Non-pigmented ciliary epithelial cell (primary cell): ENCODE measurements around the gene HBD.
"Not testable (repeated sequence)": the region's sequence is repeated elsewhere in the genome, so short reads cannot be mapped to it uniquely, and the experiment has no call there.

Experiments
- DNase-seq: peaks from one replicate; pipeline ENCODE4 v3.0.0-alpha.2; 2010; ENCODE audit warnings: low read depth

The HBD gene

GRCh38 chr11:5234381-5234834 is at the start of gene HBD:
TSS of gene HBD (minus strand) at chr11:5234483. CDS start at chr11:5234433, 50 bp downstream.
- DNase-seq, result peak; percentile 17

GRCh38 chr11:5283882-5284281 is 49.6 kb upstream of the HBD start:
- no peak for DNase-seq

GRCh38 chr11:5283086-5283485 is 48.8 kb upstream of the HBD start:
- no peak for DNase-seq

GRCh38 chr11:5282628-5283027 is 48.3 kb upstream of the HBD start:
- DNase-seq, result no peak

GRCh38 chr11:5281596-5281995 is 47.3 kb upstream of the HBD start:
- DNase-seq, result no peak

GRCh38 chr11:5280582-5281102 is 46.4 kb upstream of the HBD start:
- DNase-seq, result peak; percentile 98

- DNase-seq, result no peak
These were observed 45.3 kb upstream of the HBD start for GRCh38 chr11:5279471-5280090.

- no peak for DNase-seq
These were observed 43.6 kb upstream of the HBD start for GRCh38 chr11:5277807-5278382.

- DNase-seq, result no peak
These were observed 42.4 kb upstream of the HBD start for GRCh38 chr11:5276697-5277096.

- no peak for DNase-seq
These were observed 41.3 kb upstream of the HBD start for GRCh38 chr11:5275369-5276110.

- no peak for DNase-seq
These were observed 40.1 kb upstream of the HBD start for GRCh38 chr11:5274395-5274794.

- DNase-seq, result no peak
These were observed 38.2 kb upstream of the HBD start for GRCh38 chr11:5272395-5273017.

GRCh38 chr11:5269715-5270147 is 35.4 kb upstream of the HBD start, which contains the start of gene HBE1:
TSS of gene HBE1 (minus strand) at chr11:5269945. CDS start at chr11:5269890, 55 bp downstream.
- no peak for DNase-seq

GRCh38 chr11:5267033-5267563 is 32.8 kb upstream of the HBD start:
- DNase-seq, result no peak

GRCh38 chr11:5266609-5267008 is 32.3 kb upstream of the HBD start:
- no peak for DNase-seq

GRCh38 chr11:5265832-5266231 is 31.5 kb upstream of the HBD start:
- no peak for DNase-seq

GRCh38 chr11:5258543-5259262 is 24.4 kb upstream of the HBD start:
- no peak for DNase-seq

- no peak for DNase-seq
These were observed 23.0 kb upstream of the HBD start for GRCh38 chr11:5257296-5257695.

GRCh38 chr11:5254646-5255413 is 20.5 kb upstream of the HBD start, which contains the start of gene HBG2:
TSS of gene HBG2 (minus strand) at chr11:5254781. CDS start at chr11:5254728, 53 bp downstream.
- DNase-seq, result not testable (repeated sequence)

- not testable (repeated sequence) for DNase-seq
These were observed 19.7 kb upstream of the HBD start for GRCh38 chr11:5254023-5254422.

- not testable (repeated sequence) for DNase-seq
These were observed 19.2 kb upstream of the HBD start for GRCh38 chr11:5253440-5253839.
